ENCODE measurements around the gene RSPH1.

- TF ChIP-seq ELF4 (IDR thresholded peaks at IDR 0.05): no peak
- no peak for TF ChIP-seq SP1 (IDR thresholded peaks at IDR 0.05)
- no peak for TF ChIP-seq BHLHE40 (IDR thresholded peaks at IDR 0.05; ENCODE audit: borderline replicate concordance)
- no peak for TF ChIP-seq NFRKB (IDR thresholded peaks at IDR 0.05)
- TF ChIP-seq, protein P1, sequence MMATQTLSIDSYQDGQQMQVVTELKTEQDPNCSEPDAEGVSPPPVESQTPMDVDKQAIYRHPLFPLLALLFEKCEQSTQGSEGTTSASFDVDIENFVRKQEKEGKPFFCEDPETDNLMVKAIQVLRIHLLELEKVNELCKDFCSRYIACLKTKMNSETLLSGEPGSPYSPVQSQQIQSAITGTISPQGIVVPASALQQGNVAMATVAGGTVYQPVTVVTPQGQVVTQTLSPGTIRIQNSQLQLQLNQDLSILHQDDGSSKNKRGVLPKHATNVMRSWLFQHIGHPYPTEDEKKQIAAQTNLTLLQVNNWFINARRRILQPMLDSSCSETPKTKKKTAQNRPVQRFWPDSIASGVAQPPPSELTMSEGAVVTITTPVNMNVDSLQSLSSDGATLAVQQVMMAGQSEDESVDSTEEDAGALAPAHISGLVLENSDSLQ (IDR thresholded peaks at IDR 0.05): no peak
- TF ChIP-seq ARNT (IDR thresholded peaks at IDR 0.05): no peak
- TF ChIP-seq SUZ12 (IDR thresholded peaks at IDR 0.05): no peak
- TF ChIP-seq LEF1 (IDR thresholded peaks at IDR 0.05; ENCODE audit: borderline replicate concordance): no peak
Measured at GRCh38 chr21:42495765-42496119, 282 bp downstream of the RSPH1 start.

Measured in HEK293T (cell line).